OCI-LY7 (cell line): ENCODE data around the gene RTN4RL2. TPM values are rescaled to one million over a fixed set of nuclear protein-coding genes. Genes with fewer than 3 reads are reported as not detected.

Experiments used
- BruUV-seq: library from RNA; stranded (reverse); fragments of 400-500 nt; replicated peaks from 2 replicates; lab custom pipeline; 2021; lab: Mats Ljungman, UMichigan
- CTCF ChIA-PET: fragments of 300-600 bp; sonication (Branson Sonifier 250); formaldehyde crosslinking; loops from one replicate; lab custom pipeline; 2022; ENCODE audit warnings: antibody characterized with exemption; ENCODE audit not compliant: unreplicated experiment; lab: Charles Lee
- POLR2A ChIA-PET: fragments of 300-600 bp; sonication (Branson Sonifier 250); formaldehyde crosslinking; loops from one replicate; lab custom pipeline; 2022; ENCODE audit warnings: antibody characterized with exemption; lab: Charles Lee
- DNase-seq: peaks from one replicate; pipeline ENCODE4 v3.0.0-alpha.2; 2015; ENCODE audit warnings: low spot score
- H2AFZ ChIP-seq: fragments of 200-600 bp; sonication (generic), shearing (Covaris generic); 2 replicates; pipeline ENCODE4 v1.6.1; 2014; ENCODE audit warnings: mild to moderate bottlenecking, antibody characterized with exemption, low read length, moderate library complexity
- H3K27ac ChIP-seq: fragments of 200-600 bp; sonication (generic); 2 replicates; pipeline ENCODE4 v1.5.1; 2014; ENCODE audit warnings: mixed run types, low read depth, mild to moderate bottlenecking, moderate library complexity, low read length, inconsistent platforms; ENCODE audit not compliant: poor library complexity, severe bottlenecking
- H3K36me3 ChIP-seq: fragments of 200-600 bp; sonication (generic); 2 replicates; pipeline ENCODE4 v1.6.1; 2014; ENCODE audit warnings: mild to moderate bottlenecking, antibody characterized with exemption, low read length, moderate library complexity, mixed read lengths; ENCODE audit not compliant: insufficient read depth
- H3K4me1 ChIP-seq: fragments of 200-600 bp; sonication (generic); 2 replicates; pipeline ENCODE4 v1.5.1; 2014; ENCODE audit warnings: mild to moderate bottlenecking, low read length; ENCODE audit not compliant: insufficient read depth, poor library complexity, severe bottlenecking
- H3K4me2 ChIP-seq: fragments of 200-600 bp; sonication (generic); 2 replicates; pipeline ENCODE4 v1.6.1; 2014; ENCODE audit warnings: mild to moderate bottlenecking, low read length
- H3K4me3 ChIP-seq: fragments of 200-600 bp; sonication (generic); 2 replicates; pipeline ENCODE4 v1.5.1; 2014; ENCODE audit warnings: mild to moderate bottlenecking, low read depth, low read length; ENCODE audit not compliant: poor library complexity, severe bottlenecking
- H3K79me2 ChIP-seq: fragments of 200-600 bp; sonication (generic); 2 replicates; pipeline ENCODE4 v1.6.1; 2016; ENCODE audit warnings: low read depth, mild to moderate bottlenecking, low read length, moderate library complexity, mixed read lengths; ENCODE audit not compliant: insufficient read depth
- H3K9me2 ChIP-seq: fragments of 200-600 bp; sonication (generic); 2 replicates; pipeline ENCODE4 v1.6.1; 2016; ENCODE audit warnings: mild to moderate bottlenecking, low read length, mixed read lengths; ENCODE audit not compliant: insufficient read depth
- H3K9me3 ChIP-seq: fragments of 200-600 bp; sonication (generic); 2 replicates; pipeline ENCODE4 v1.6.1; 2014; ENCODE audit warnings: mild to moderate bottlenecking, mixed run types, low read length, mixed read lengths
- H4K20me1 ChIP-seq: fragments of 200-600 bp; sonication (generic); 2 replicates; pipeline ENCODE4 v1.6.1; 2014; ENCODE audit warnings: mild to moderate bottlenecking, antibody characterized with exemption, low read length, moderate library complexity, mixed read lengths; ENCODE audit not compliant: insufficient read depth
- EZH2phosphoT487 ChIP-seq: fragments of 200-600 bp; sonication (generic); IDR thresholded peaks from 2 replicates; pipeline ENCODE4 v1.6.1; 2018; ENCODE audit warnings: low read depth, borderline replicate concordance, mild to moderate bottlenecking, mixed run types, antibody characterized with exemption, low read length, moderate library complexity, mixed read lengths
- intact Hi-C: fragments of 100-400 bp; cut with micrococcal nuclease; formaldehyde crosslinking; loops from one replicate; pipeline ENCODE4 v1.10.0; 2022; ENCODE audit not compliant: unreplicated experiment
- total RNA-seq, 2 experiments: library from RNA; depleted of rRNA in 1 of 2; stranded (reverse); fragments of >200 nt in 1 of 2; shearing (Covaris generic) in 1 of 2; gene quantifications; 2 replicates each; pipeline ENCODE4 v1.2.3, GENCODE V29; 2014 to 2022
- TF ChIP-seq, protein P1 (sequence below): fragments of 200-600 bp; sonication (generic); conservative IDR thresholded peaks from 2 replicates; pipeline ENCODE4 v1.5.1; 2014; ENCODE audit warnings: mild to moderate bottlenecking, antibody characterized with exemption, low read length, moderate library complexity, mixed read lengths

The RTN4RL2 gene
- total RNA-seq, 2 experiments from 2014 or later = 0.25 to 4.2 TPM

DNA sequence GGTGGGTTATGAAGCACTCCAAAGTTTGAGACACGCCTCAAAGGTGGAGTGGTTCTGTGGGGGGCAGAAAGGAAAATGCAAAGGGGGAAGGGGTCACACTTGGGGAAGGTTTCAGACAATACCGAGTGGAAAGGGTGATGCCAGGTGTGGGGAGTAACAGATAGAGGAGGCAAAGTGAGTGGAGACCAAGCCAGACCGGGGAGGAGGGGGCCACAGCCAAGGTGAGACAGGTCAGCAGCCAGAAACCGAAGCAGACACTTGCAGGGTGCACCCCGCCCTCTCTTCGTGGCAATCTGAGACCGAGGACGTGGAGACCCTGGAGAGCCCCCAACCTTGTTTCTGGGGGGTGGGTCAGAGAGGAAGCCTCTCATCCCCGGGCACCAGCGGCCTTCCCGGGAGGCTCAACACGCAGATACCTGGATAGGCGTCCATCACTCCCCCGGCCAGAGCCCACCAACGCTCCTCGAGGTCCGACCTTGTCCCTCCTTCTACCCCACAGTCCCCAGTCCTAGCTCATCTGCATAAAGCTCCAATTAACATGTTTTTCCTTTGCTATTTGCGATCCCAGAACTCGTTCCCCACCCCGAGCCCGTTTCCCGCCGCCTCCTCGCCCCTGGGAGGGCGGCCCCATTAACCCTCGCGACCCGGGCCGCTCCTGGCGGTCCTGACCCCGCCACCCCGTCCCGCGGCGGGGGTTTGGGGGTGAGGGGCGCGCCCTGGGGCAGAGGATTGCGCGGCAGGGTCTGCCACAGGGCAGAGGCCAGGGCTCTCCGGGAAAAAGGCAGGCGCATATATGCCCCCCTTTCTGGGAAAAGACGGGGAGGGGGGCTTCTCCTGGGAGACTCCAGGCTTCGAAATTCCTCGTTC lies 21.8 kb downstream of the RTN4RL2 start:
- no peak overlapping the region for H2AFZ ChIP-seq
- intact Hi-C loops = loop anchor here (2.0 kb wide), 1 partner anchor 21 kb away; the partner anchor contains the start of gene RTN4RL2
- POLR2A ChIA-PET = interaction anchor here (0.6 to 1.0 kb wide), 3 partner anchors 9 to 311 kb away, joined by 3 read pairs; no protein-coding TSS in a partner anchor

DNA sequence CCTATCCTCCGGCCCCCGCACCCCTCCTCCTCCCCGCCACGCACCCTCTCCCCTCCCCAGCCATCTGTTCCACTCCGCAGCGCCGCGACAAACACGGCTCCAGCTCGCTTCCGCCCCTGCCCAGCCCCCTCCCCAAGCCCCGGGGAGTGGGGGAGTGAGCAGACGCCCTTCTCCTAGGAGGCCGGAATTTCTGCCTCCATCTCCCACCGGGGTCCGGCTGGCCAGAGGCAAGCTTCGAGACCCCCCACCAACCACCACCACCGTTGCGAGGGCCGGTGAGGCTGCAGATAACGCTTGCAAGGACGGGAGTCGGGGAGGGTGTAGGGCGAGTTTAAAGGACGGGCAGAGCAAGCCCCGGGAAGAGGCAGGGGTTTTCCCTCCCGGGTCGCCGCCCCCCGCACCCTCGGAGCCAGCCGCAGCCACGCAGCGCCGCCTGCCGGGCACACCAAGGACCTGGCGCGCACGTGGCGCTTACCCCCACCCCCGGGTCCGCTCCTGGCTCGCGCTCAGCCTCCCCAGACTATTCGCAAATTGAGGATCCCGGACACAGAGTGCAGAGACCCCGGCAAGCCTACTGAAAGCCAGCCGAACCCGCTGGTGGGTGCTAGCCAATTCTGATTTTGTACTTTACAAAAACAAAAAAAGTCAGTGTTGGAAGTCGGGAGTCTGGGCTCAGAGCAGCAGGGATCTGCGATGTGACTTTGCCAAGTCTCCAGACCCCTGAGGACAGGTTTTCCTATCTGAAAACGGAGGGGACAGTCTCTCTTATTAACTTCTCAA lies 22.6 kb downstream of the RTN4RL2 start:
- peak overlapping the region; percentile 74 for H3K4me2 ChIP-seq
- H3K9me2 ChIP-seq = no peaks in the 10 kb centered on the region
- ChIA-PET CTCF (interaction anchor here (1.0 to 1.9 kb wide), 4 partner anchors 11 to 34 kb away, joined by 3 to 18 read pairs (median 10); no protein-coding TSS in a partner anchor), POLR2A (interaction anchor here (0.5 to 1.7 kb wide), 8 partner anchors 8 to 1618 kb away, joined by 3 to 8 read pairs (median 4); no protein-coding TSS in a partner anchor)
- H3K4me3 ChIP-seq = peak overlapping the region; percentile 49
- peak overlapping the region; percentile 10; the same call in 1 of the 2 replicates for H2AFZ ChIP-seq
- H3K9me3 ChIP-seq = no peaks in the 10 kb centered on the region
- peak; percentile 57 for DNase-seq
- H3K79me2 ChIP-seq = no peaks in the 10 kb centered on the region
- intact Hi-C loops = no loop called here
- H3K27ac ChIP-seq = peak overlapping the region; percentile 65
- peaks cover 64% of the 10 kb centered on the region for H3K4me1 ChIP-seq
- no TSS peak for BruUV-seq
- peaks cover 40% of the 10 kb centered on the region for H3K36me3 ChIP-seq
- no peaks in the 10 kb centered on the region for H4K20me1 ChIP-seq
- TF ChIP-seq, protein P1, sequence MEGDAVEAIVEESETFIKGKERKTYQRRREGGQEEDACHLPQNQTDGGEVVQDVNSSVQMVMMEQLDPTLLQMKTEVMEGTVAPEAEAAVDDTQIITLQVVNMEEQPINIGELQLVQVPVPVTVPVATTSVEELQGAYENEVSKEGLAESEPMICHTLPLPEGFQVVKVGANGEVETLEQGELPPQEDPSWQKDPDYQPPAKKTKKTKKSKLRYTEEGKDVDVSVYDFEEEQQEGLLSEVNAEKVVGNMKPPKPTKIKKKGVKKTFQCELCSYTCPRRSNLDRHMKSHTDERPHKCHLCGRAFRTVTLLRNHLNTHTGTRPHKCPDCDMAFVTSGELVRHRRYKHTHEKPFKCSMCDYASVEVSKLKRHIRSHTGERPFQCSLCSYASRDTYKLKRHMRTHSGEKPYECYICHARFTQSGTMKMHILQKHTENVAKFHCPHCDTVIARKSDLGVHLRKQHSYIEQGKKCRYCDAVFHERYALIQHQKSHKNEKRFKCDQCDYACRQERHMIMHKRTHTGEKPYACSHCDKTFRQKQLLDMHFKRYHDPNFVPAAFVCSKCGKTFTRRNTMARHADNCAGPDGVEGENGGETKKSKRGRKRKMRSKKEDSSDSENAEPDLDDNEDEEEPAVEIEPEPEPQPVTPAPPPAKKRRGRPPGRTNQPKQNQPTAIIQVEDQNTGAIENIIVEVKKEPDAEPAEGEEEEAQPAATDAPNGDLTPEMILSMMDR = peak; percentile 76
- TF ChIP-seq EZH2phosphoT487 = no peak

More for the DNA sequence above, 21.8 kb downstream of the RTN4RL2 start:
- Histone ChIP-seq H3K4me3 (peak overlapping the region; percentile 49), H3K9me2 (no peaks in the 10 kb centered on the region), H3K36me3 (peaks cover 32% of the 10 kb centered on the region), H3K9me3 (no peaks in the 10 kb centered on the region), H4K20me1 (no peaks in the 10 kb centered on the region), H3K4me1 (peaks cover 62% of the 10 kb centered on the region), H3K79me2 (no peaks in the 10 kb centered on the region), H3K27ac (no peak overlapping the region), H3K4me2 (peak overlapping the region; percentile 74)
- no peak for DNase-seq
- CTCF ChIA-PET = interaction anchor here (1.2 to 1.9 kb wide), 2 partner anchors 12 to 25 kb away, joined by 5 to 14 read pairs; no protein-coding TSS in a partner anchor
- TF ChIP-seq EZH2phosphoT487 = no peak
- TF ChIP-seq, protein P1 = no peak
- no TSS peak for BruUV-seq
